Umbilical cord (tissue), 2 donors: ENCODE measurements around the gene ZCCHC14. TPM values are rescaled to one million over a fixed set of nuclear protein-coding genes. Genes with fewer than 3 reads are reported as not detected.

Experiments used
- DNase-seq: peaks from one replicate; pipeline ENCODE4 v3.0.0-alpha.2; 2015; ENCODE audit warnings: low spot score
- total RNA-seq: library from RNA; depleted of rRNA; stranded (reverse); fragments of >200 nt; gene quantifications from one replicate; pipeline ENCODE4 v1.2.3, GENCODE V29; 2014; ENCODE audit warnings: low replicate concordance; ENCODE audit not compliant: insufficient read depth

Gene ZCCHC14
- total RNA-seq, 1 donor from 2014 or later, result 13.7 TPM

DNA sequence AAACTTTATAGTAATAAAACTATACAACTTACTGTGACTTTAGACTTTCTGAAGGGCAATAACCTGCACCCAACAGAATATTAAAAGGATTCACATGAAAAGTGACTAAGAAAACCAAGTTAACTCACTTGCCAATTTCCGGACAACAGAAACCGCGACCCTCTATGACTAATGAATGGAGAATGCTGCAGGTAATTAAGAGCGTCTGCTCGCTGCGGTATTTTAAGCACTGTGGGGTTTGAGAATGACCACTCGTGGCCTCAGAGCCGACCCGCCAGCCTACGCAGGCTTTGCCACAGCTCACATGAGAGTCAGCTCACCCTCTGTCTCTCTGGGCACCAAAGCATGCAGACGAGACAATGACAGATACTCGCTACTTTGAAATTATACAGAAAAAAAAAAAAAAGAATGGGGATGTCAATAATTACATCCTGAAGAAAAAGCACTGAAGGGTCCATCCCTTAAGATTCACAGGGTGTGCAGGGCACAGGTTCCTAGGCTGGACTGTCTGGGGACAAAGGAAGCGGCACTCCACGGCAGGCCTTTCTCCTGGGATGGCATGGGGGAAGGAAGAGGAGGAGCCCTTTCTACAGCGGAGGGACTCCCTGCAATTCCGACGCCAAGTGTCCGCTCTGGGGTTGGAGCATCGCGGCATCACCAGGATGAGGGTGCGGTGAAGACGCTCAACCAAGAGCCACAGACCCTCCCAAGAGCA lies 35.0 kb downstream of the ZCCHC14 start:
- no peak for DNase-seq

DNA sequence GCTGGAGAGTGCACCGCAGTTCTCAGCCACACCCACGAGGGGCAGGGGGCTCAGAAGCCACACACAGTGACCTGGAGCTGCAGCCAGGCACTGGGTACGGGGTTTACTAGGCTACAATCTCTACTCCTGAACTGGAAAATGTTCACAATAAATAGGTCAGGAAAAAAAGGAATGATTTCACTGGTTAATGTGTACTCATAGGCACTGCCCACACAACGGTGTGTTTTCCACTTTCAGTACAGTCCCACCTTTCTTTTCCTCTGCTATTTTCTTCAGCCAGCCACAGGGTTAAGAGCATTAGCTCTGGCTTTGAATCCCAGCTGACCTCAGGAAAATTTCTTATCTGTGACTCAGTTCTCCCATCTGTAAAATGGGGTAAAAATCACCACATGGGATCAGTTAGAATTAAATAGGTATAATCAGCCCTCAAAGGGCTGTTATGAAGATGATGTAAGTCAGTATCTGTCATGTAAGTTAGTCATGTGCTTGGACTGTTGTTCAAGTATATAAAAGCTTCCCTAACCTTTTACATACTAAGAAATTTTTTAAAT lies 35.7 kb downstream of the ZCCHC14 start:
- DNase-seq, result no peak

DNA sequence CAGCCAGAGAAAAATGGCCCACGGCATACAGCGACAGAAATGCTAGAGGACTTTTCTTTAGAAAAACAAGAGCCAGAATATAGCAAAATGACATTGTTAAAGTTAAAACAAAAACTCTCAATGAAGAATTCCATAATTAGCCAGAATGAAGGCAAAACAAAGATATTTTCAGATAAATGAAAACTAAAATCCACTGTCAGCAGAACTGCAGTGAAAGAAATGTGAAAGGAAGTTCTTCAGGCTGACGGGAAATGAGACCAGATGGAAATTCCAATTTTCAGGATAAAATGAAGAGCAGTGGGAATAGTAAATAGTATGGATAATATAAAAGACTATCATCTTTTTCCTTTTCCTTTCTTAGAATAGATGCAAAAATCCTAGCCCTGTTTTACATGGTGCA lies 38.4 kb downstream of the ZCCHC14 start:
- DNase-seq, result no peak

DNA sequence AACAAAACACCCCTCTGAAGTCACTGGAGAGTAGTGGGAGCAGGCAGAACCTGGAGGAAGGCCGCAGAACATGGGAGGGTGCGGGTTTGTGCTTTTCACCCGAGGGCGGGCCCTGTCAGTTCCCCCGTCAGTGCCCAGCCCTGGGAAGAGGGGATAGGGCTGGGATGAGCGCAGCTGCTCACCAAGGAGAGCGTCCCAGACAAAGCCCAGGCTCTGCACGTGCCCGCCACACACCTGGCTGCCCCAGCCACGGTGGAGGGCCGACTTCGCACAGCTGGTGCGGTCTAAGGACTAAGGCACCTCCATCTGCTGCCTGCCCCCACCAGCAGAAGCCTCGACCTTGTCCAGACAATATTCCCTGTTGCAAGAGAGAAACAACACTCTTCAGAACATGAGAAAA lies 39.5 kb downstream of the ZCCHC14 start:
- no peak for DNase-seq

DNA sequence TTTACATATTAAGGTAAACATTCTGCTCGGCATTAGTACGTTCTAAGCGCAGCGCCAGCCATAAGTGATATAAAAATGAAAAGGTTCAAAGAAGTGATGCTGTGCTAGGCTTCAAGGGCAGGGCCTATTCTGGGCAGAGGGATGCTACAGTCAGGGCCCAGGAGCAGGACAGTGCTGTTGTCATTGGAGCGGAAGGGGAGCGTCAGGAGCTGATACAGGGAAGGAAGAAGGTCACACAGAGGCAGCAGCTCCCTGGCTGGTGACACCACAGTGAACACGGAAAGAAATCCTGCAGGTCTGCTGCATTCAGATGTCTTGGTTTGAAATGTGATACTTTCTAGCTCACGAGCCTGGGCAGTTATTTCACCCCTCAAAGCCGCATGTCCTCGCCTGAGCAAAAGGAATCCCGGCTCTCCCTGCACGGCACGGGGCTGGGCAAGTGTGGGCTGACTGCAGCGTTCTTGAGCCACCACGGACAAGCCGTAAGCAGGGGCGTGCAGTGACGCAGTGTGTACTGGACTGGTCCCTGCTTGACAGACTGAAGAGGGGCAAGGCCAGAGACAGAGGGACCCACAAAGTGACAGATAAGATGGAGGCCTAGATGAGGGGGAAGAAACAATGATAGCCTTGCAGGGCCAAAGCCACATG lies 41.1 kb downstream of the ZCCHC14 start:
- no peak for DNase-seq

DNA sequence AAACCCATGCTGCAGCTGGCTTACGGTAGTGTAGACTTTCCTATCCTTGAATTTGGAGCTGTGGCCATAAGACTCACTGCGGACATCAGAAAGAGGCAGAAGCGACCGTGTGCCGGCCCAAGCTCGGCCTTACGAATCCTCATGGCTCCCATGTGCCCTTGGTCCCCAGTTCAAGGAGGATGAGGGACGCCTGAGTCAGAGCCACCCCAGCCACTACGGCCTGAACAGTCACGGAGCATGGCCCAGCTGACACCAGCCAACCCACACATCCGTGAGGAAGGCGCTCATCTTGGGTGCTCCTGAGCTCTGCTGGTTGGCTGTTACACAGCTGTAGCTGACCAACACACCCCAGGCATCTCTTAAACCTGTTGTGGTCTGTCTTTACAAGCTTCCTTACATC lies 44.0 kb downstream of the ZCCHC14 start:
- no peak for DNase-seq

DNA sequence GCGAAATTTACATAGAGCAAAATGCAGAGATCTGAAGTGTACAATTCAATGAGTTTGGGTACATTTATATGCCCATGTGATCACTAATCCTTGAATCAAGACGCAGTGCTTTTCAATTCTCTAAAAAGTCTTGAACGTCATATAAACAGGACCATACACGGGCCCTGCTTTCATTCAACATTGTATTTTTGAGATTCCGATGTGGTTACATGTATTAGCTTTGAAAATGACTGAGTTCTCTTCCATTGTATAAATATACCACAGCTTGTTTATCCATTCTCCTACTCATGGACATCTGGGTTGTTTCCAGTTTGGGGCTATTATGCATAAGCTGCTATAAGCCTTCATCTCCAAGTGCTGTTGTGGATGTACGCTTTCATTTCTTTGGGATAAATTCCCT lies 45.5 kb downstream of the ZCCHC14 start:
- no peak for DNase-seq

DNA sequence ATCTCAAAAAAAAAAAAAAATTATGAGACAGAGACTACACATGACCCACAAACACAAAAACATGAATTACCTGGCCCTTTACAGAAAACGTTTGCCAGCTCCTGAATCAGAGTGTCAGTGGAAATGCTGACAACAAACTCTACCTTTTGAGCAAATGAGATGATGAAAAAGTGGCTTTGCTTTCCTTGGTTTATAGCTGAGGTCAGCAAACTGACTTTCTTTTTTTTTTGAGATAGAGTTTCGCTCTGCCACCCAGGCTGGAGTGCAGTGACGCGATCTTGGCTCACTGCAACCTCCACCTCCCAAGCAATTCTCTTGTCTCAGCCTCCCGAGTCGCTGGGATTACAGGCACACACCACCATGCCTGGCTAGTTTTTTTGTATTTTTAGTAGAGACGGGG lies 46.3 kb downstream of the ZCCHC14 start:
- DNase-seq, result no peak

DNA sequence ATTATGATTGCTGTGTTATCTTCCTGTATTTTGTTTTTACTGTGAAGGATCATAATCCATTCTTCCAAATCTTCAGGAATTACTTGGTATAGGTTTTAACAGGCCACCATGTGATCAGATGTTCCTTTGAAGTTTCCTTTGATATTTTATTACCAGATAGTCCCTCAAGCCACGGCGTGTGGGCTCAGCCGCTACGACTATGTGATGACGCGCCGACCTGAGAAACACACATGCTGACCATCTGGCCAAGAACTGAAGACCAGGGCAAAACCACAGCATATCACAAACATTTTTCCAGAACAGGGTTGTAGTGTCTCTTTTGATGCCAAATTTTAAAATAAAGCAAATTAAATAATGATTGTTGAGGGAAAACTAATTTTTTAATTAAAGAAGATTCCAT lies 47.3 kb downstream of the ZCCHC14 start:
- peak; percentile 54 for DNase-seq

DNA sequence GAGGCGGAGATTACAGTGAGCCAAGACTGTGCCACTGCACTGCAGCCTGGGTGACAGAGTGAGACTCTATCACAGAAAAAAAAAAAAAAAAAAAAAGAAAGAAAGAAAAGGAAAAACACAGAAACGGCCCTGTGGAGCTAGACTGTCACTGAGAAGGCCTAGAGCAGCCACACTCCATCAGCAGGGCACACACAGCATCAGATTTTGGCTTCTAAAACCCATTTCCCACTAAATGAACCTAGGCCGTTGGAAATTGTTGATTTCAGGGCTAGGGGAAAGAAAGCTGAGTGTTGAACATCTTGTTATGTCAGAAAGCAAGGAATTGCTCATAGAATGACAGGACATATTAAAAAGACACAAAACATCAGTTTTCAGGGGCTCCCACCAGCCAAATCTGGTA lies 48.9 kb downstream of the ZCCHC14 start:
- no peak for DNase-seq

DNA sequence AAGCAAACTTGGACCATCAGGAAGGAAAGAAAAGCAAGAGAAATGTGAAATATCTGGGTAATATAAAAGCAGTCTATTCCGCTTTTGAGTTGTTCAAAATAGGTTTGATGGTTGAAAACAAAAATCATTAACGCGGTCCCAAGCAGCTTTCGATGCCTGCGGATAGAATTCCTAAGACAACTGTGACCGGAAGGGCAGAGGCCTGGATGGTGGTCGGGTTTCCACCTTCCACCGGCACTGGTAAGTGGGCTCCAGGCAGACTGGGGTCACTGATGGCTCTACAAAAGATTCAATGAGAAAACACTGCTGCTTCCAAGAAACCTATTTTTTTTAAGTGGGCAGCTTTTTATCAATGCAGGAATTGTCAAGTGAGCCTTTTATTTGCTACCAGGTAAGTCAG lies 49.8 kb downstream of the ZCCHC14 start:
- no peak for DNase-seq

DNA sequence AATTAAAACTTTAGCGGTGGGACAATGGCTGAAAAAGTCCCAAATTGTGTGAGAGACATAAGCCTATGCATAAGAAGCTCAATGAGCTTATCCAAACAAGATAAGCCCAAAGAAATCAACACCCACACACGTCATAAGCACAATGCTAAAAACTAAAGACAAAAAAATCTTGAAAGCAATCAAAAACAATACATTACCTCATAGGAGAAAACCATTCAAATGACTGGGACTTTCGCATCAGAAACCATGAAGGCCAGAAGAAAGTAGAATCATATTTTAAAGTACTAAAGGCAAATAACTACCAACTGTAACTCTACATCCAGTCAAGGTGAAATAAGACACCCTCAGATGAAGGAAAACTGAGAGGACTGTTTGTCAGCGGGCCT lies 50.2 kb downstream of the ZCCHC14 start:
- no peak for DNase-seq

DNA sequence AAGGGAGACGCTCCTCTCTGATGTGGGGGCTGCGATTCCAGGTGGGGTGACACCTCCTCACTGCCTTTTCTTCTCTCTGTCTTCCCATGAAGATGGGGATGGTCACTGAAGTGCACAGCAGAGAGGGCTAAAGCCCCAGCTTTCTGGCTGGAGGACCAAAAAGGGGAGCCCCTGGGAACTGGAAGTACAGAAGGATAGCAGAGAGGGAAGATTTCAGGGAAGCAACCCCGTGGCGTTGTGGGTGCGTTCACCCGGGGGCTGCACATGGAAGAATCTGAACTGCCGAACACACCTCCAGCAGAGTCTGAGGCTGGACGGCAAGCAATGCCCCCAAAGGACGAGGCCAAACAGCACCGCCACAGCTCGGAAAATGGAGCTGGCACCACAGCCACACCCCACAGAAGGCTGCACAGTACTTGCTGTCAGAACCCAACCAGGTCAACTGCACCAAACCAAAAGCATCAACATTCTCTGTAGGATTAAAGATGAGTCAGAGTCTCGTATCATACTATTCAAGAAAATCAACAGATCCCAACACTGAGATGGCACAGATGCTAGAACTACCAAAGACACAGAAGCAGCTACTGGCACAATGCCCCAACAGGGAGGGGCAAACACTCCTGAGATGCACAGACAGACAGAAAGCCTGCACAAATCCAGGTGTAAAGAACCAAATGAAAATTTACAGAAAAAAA lies 50.8 kb downstream of the ZCCHC14 start:
- DNase-seq, result no peak

DNA sequence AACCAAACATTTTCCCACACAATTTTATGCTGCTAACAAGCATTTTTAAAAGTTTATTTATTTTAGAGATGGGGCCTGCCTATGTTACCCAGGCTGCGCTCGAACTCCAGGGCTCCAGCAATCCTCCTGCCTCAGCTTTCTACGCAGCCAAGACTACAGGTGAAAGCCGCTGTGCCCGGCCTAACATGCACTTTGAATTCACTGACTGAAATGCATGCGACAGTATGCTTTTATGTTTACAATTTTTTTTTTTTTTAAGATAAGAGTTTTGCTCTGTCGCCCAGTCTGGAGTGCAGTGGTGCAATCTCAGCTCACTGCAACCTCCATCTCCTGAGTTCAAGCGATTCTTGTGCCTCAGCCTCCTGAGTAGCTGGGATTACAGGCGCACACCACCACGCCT lies 52.9 kb downstream of the ZCCHC14 start:
- no peak for DNase-seq

DNA sequence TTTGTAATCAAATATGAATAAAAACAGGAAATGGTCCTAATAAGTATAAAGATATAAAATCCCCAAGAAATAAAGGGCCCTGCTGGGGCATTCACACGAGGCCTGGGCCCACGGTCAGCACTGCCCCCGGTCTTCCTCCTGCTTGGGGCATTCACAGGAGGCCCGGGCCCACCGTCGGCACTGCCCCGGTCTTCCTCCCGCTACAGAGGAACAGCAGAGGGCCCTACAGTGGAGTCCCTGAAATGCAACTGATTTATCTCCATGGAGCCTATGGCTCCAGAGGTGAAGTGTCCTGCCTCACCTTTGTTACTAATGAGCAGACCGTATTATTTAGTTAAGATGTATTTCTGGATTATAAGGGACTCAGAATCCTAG lies 54.2 kb downstream of the ZCCHC14 start:
- no peak for DNase-seq

DNA sequence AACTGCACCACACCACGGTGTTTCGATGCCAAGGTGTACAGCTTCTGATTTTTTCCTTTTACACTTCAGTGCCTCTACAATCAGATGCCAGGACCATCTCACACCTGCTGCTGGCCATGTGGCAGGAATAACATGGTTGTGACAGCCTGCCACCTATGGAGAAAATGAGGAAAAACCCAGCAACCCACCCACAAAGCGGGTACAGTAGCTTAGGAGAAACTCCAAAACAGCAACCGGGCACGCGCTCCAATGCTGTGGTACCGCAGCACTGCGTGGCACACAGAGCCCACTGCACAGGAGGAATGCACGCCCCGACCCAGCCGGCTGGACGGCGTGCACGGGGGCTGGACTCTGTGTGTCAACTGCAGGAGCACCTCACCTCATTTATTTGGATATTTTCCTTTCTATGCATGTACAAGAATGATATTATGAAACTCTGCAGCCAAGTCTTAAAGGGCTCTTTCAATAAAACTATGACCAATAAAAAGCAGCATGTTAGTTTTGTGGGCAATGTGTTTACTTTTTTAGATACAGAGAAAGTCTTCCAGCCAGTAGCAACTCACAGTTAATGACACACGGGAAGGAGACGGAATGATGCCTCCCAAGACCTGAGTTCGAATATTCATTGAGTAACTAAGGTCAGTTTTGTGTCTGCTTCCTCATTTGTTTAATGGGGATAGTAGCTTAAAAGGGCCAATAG lies 54.8 kb downstream of the ZCCHC14 start:
- DNase-seq, result no peak

DNA sequence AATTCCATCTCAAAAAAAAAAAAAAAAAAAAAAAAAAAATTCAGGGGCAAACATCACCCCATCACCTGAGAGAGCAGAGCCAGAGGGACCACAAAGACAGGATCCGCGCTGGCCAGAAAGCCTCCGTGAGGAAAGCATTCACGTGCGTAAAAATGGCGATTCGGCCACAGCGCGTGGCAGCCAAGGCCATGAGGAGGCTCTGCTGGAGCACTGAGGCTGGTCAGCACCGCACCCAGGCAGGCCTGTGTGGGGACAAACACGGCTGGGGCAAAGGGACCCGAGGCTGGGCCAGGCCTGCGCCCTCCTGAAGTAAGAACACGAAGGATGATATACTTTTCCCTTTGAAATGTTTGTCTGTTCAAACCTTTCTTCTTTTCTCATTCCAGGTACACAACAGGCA lies 55.5 kb downstream of the ZCCHC14 start:
- DNase-seq, result no peak

DNA sequence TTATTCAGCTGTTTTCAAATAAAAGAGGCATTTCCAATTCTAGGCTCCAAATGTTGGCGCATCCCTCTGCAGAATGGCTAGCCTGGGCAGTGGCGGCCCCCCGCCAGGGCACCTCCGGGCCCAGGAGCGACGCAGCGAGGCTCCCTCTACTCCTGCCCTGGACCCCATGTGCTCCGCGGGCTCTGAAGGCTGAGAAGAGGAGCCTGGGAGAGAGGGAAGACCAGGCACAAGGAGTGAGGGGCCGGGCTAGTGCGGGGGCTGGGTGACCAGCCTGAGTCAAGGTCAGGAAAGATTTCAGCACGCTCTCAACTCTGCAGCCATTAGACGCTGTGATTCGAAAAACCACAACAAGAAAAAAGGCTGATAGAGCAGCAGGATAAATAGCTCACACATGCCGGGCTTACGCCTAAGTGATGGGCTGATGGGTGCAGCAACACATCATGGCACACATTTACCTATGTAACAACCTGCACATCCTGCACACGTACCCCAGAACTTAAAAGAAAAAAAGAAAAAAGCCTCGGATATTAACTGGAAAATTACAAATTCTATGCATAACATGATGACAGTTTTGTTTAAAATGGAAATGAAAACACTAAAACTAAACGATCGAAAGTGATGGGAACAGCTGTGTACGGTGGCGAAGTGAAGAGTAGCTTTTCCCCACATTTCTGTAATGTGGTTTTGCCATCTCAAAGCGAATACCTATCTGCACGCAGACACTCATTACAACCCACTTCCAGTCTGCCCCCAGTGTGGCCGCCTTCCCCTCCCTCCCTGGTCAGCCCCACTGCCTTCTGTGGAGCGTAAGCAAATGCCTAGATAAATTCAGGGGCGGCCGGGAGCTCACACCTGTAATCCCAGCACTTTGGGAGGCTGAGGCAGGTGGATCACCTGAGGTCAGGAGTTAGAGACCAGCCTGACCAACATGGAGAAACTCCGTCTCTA lies 56.3 kb downstream of the ZCCHC14 start:
- no peak for DNase-seq

DNA sequence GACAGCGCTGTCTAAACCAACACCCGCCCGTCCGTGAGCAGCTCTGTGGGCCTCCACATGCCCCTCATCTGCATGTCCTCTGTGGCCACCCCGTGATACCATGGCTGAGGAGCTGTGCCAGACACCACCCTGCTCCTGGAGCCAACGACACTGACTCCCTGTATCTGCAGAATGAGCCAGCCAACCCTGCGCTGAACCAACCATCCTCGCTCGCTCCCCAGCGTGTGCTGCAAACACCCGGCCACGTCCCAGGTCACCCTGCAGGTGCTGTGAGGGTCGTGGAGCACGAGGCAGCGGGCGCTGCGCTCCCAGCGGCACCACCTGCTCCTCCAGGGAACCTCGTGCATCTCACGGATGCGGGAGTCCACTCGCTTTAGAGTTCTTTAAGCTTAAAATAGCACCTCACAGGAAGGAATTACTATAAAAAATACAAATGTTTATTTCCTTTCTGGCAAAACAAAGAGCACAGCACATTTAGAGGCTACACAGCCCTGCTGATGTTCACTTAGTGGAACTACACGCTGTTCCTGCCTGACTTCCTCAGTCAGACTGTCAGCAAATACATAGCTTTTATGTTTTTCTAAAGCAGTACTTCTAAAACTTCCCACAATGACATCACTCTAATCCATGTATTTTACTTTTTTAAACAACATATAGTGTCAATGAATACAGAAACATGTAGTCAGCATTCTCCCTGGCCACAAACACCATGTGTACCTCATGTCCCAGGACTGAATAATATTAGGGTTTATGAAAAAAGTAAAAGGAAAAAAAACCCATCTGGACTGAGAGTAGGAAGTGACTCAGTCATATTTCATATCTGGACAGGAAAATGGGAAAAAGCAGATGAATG lies 57.2 kb downstream of the ZCCHC14 start:
- DNase-seq, result peak; percentile 63

DNA sequence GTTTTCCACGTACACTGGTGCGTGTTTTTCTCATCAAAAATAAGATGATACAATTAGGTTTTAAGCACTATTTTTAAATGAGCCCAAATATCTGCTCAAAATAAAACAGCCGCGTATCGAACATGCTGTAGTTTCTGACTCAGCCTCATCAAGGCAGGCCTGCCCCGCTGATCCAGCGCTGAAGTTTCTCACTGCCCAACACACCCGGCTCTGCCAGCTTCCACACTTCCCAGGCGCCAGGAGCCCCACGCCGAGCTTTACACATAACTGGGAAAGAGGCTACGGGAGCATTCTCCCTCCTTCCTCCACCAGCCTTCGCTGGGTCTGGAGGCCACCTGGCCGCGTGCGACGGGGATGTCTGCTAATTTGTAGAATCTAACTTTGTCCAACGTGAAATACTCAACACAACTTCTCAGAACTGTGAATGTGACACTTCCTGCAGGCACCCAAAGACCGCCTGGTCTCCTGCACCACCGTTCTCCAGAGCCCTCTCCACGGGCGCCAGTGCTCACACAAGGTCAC lies 58.6 kb downstream of the ZCCHC14 start:
- DNase-seq, result no peak
